HEK293 (cell line): Measurements from ENCODE around the gene MTIF2.

Experiments used
- ZNF121 ChIP-seq: fragments of 450-650 bp; formaldehyde crosslinking; IDR thresholded peaks from 2 replicates; pipeline ENCODE4 v1.5.1; 2016; ENCODE audit warnings: missing biosample characterization, missing genetic modification characterization
- ZNF561 ChIP-seq: fragments of 450-650 bp; IDR thresholded peaks from 2 replicates; pipeline ENCODE4 v1.5.1; 2018; ENCODE audit warnings: missing biosample characterization, missing genetic modification characterization, borderline replicate concordance
- TF ChIP-seq, protein P1 (sequence below): fragments of 450-650 bp; formaldehyde crosslinking; IDR thresholded peaks from 2 replicates; pipeline ENCODE4 v1.5.1; 2016; ENCODE audit warnings: missing biosample characterization, missing genetic modification characterization

DNA sequence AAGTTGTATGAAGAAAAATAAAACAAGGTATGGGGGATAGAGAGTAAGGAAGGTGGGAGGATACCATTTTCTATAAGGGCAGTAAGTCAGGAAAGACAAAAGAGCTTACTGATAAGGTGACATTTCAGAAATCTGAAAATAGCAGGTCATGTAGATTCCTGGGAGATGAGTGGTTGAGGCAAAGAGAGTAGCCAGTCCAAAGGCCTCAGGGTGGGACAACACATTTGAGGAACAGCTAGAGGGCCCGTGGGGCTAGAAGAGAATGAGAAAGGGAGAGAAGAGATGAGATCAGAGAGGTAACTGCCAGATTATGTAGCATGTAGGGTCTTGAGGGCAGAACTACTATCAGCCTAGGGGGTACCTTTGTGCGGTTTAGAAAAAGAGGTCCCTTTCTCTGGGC lies 39.8 kb downstream of the MTIF2 start:
- TF ChIP-seq, protein P1, sequence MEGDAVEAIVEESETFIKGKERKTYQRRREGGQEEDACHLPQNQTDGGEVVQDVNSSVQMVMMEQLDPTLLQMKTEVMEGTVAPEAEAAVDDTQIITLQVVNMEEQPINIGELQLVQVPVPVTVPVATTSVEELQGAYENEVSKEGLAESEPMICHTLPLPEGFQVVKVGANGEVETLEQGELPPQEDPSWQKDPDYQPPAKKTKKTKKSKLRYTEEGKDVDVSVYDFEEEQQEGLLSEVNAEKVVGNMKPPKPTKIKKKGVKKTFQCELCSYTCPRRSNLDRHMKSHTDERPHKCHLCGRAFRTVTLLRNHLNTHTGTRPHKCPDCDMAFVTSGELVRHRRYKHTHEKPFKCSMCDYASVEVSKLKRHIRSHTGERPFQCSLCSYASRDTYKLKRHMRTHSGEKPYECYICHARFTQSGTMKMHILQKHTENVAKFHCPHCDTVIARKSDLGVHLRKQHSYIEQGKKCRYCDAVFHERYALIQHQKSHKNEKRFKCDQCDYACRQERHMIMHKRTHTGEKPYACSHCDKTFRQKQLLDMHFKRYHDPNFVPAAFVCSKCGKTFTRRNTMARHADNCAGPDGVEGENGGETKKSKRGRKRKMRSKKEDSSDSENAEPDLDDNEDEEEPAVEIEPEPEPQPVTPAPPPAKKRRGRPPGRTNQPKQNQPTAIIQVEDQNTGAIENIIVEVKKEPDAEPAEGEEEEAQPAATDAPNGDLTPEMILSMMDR (tag by site-specific recombination) = no peak
- TF ChIP-seq ZNF121 (no peak), ZNF561 (tag by site-specific recombination) (no peak)
